ENCODE data around the gene DDX55. TPM values are rescaled to one million over a fixed set of nuclear protein-coding genes. Genes with fewer than 3 reads are reported as not detected.
"Not testable (repeated sequence)": the region's sequence is repeated elsewhere in the genome, so short reads cannot be mapped to it uniquely, and the experiment has no call there.

DDX55 gene
- total and polyA plus RNA-seq, 9 donors: 12.0 to 26.6 (median 18.3) TPM

GRCh38 chr12:123571343-123571813 is 30.5 kb upstream of the DDX55 start:
- WGBS, 3 donors: 20 to 26% (median 21%) methylated on average over 4 of the region's 4 CpGs
- Histone ChIP-seq H3K4me3 (no peak overlapping the region), H3K27ac (no peak overlapping the region), H3K4me1 (ENCODE audit: insufficient read depth) (no peaks in the 10 kb centered on the region), H3K9me3 (no peaks in the 10 kb centered on the region), H3K36me3 (no peaks in the 10 kb centered on the region), H3K27me3 (no peaks in the 10 kb centered on the region)
- no peak for TF ChIP-seq EP300 (IDR thresholded peaks at IDR 0.05)
- DNase-seq: peak in 3 of 5 donors; percentile 16 to 61 (median 42)
- intact Hi-C loops (cut with DNase I): no loop called here

GRCh38 chr12:123572391-123572790 is 29.5 kb upstream of the DDX55 start:
- WGBS, 3 donors: 33 to 61% (median 52%) methylated on average over 2 of the region's 2 CpGs
- no peaks in the 10 kb centered on the region for H3K9me3 ChIP-seq
- TF ChIP-seq EP300 (IDR thresholded peaks at IDR 0.05): no peak
- H3K27me3 ChIP-seq: no peaks in the 10 kb centered on the region
- intact Hi-C loops (cut with DNase I): no loop called here
- H3K4me3 ChIP-seq: no peak overlapping the region
- no peaks in the 10 kb centered on the region for H3K4me1 ChIP-seq (ENCODE audit: insufficient read depth)
- H3K36me3 ChIP-seq: no peaks in the 10 kb centered on the region
- no peak overlapping the region for H3K27ac ChIP-seq
- DNase-seq: no peak

- TF ChIP-seq CTCF (IDR thresholded peaks at IDR 0.05): no peak
- no peak for TF ChIP-seq EP300 (IDR thresholded peaks at IDR 0.05)
- no peak for TF ChIP-seq POLR2A (IDR thresholded peaks at IDR 0.05)
- intact Hi-C loops (cut with DNase I): no loop called here
- 26 to 41% (median 26%) methylated on average over 4 of the region's 4 CpGs for WGBS, 3 donors
Observed at GRCh38 chr12:123573870-123574269, 28.0 kb upstream of the DDX55 start.

GRCh38 chr12:123576611-123577010 is 25.3 kb upstream of the DDX55 start:
- WGBS, 3 donors: 82 to 91% (median 85%) methylated on average over 1 of the region's 1 CpG
- no peak for DNase-seq
- Histone ChIP-seq H3K9me3 (no peaks in the 10 kb centered on the region), H3K36me3 (no peaks in the 10 kb centered on the region), H3K27ac (no peak overlapping the region), H3K4me1 (ENCODE audit: insufficient read depth) (no peaks in the 10 kb centered on the region), H3K27me3 (no peaks in the 10 kb centered on the region), H3K4me3 (no peak overlapping the region)
- TF ChIP-seq EP300 (IDR thresholded peaks at IDR 0.05) (no peak), POLR2A (IDR thresholded peaks at IDR 0.05) (no peak), CTCF (IDR thresholded peaks at IDR 0.05) (no peak)
- intact Hi-C loops (cut with DNase I): no loop called here

More at GRCh38 chr12:123573870-123574269, 28.0 kb upstream of the DDX55 start:
- Histone ChIP-seq H3K4me3 (no peak overlapping the region), H3K27me3 (no peaks in the 10 kb centered on the region), H3K36me3 (no peaks in the 10 kb centered on the region), H3K9me3 (no peaks in the 10 kb centered on the region), H3K4me1 (ENCODE audit: insufficient read depth) (no peaks in the 10 kb centered on the region), H3K27ac (no peak overlapping the region)
- DNase-seq: no peak

GRCh38 chr12:123578243-123578642 is 23.7 kb upstream of the DDX55 start:
- 88 to 93% (median 92%) methylated on average over 3 of the region's 3 CpGs for WGBS, 3 donors
- Histone ChIP-seq H3K4me1 (ENCODE audit: insufficient read depth) (peaks cover 1% of the 10 kb centered on the region), H3K9me3 (no peaks in the 10 kb centered on the region), H3K4me3 (no peak overlapping the region), H3K27me3 (no peaks in the 10 kb centered on the region), H3K36me3 (no peaks in the 10 kb centered on the region), H3K27ac (no peak overlapping the region)
- TF ChIP-seq POLR2A (IDR thresholded peaks at IDR 0.05) (no peak), EP300 (IDR thresholded peaks at IDR 0.05) (no peak), CTCF (IDR thresholded peaks at IDR 0.05) (no peak)
- intact Hi-C loops (cut with DNase I): no loop called here
- no peak for DNase-seq

GRCh38 chr12:123578829-123579228 is 23.1 kb upstream of the DDX55 start:
- intact Hi-C loops (cut with DNase I); H3K27me3 ChIP-seq; H3K27ac ChIP-seq; H3K9me3 ChIP-seq; H3K4me3 ChIP-seq; H3K4me1 ChIP-seq (ENCODE audit: insufficient read depth); H3K36me3 ChIP-seq; DNase-seq: not testable (repeated sequence)
- 91 to 94% (median 94%) methylated on average over 4 of the region's 4 CpGs for WGBS, 3 donors
